ENCODE results near the gene MAD1L1. TPM values are rescaled to one million over a fixed set of nuclear protein-coding genes. Genes with fewer than 3 reads are reported as not detected.
"Not testable (repeated sequence)": the region's sequence is repeated elsewhere in the genome, so short reads cannot be mapped to it uniquely, and the experiment has no call there.

Gene MAD1L1
- total RNA-seq, 1 experiment from 2014 or later = 43.8 TPM

DNA sequence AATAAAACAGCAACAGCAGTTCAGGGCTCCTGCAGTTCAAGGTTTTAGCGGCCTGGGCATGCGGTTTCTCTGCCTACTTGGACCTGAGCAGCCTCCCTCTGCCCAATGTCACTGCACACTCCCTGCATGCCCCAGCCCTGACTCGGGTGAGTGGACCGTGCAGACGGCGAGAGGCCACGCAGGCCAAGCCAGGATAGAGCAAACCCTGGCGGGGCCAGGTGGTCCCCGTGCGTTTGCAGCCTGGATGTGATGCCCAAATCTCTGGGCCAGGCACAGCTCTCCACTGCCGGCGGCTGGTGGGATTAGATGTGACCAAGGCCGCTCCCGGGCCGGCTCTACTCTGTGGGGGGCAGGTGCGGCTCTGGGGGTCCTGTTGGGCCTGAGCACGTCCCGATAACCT, 392.0 kb downstream of the MAD1L1 start:
- H3K36me3 Mint-ChIP-seq; POLR2A ChIA-PET; H3K9me3 Mint-ChIP-seq; H3K4me1 Mint-ChIP-seq; H3K27me3 Mint-ChIP-seq (ENCODE audit: low read depth); H3K4me3 Mint-ChIP-seq; CTCF ChIA-PET; ATAC-seq: not testable (repeated sequence)
- peak; percentile 9 for DNase-seq (ENCODE audit: low spot score)
- H3K27ac Mint-ChIP-seq = 0 out of 2 replicates have a peak overlapping the region, but pooled peaks have one; percentile 27

GRCh38 chr7:1839701-1840100, 393.0 kb downstream of the MAD1L1 start:
- peak overlapping the region; percentile 27; the same call in 1 of the 2 replicates for H3K27ac Mint-ChIP-seq
- ChIA-PET POLR2A (interaction anchor here (0.6 kb wide), 1 partner anchor 170 kb away, joined by 4 read pairs; the partner anchor contains the start of gene ELFN1), CTCF (no interaction called here)
- H3K9me3 Mint-ChIP-seq = peaks cover 4% of the 10 kb centered on the region
- DNase-seq (ENCODE audit: low spot score) (peak; percentile 8), ATAC-seq (no peak)
- no peaks in the 10 kb centered on the region for H3K27me3 Mint-ChIP-seq (ENCODE audit: low read depth)
- TF ChIP-seq, protein P1, sequence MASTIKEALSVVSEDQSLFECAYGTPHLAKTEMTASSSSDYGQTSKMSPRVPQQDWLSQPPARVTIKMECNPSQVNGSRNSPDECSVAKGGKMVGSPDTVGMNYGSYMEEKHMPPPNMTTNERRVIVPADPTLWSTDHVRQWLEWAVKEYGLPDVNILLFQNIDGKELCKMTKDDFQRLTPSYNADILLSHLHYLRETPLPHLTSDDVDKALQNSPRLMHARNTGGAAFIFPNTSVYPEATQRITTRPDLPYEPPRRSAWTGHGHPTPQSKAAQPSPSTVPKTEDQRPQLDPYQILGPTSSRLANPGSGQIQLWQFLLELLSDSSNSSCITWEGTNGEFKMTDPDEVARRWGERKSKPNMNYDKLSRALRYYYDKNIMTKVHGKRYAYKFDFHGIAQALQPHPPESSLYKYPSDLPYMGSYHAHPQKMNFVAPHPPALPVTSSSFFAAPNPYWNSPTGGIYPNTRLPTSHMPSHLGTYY (CRISPR knock-in tag; IDR thresholded peaks at IDR 0.05) = no peak
- TF ChIP-seq, protein P2, sequence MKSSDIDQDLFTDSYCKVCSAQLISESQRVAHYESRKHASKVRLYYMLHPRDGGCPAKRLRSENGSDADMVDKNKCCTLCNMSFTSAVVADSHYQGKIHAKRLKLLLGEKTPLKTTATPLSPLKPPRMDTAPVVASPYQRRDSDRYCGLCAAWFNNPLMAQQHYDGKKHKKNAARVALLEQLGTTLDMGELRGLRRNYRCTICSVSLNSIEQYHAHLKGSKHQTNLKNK (CRISPR knock-in tag; IDR thresholded peaks at IDR 0.05) = no peak
- TF ChIP-seq SOX15 (CRISPR knock-in tag; IDR thresholded peaks at IDR 0.05) (no peak), E2F5 (CRISPR knock-in tag; IDR thresholded peaks at IDR 0.05) (no peak), ZNF512 (CRISPR knock-in tag; IDR thresholded peaks at IDR 0.05; ENCODE audit: borderline replicate concordance) (no peak), ZNF281 (CRISPR knock-in tag; IDR thresholded peaks at IDR 0.05) (no peak), CDX4 (CRISPR knock-in tag; IDR thresholded peaks at IDR 0.05; ENCODE audit: borderline replicate concordance) (no peak), MYBL2 (CRISPR knock-in tag; IDR thresholded peaks at IDR 0.05) (no peak), ESRRA (CRISPR knock-in tag; IDR thresholded peaks at IDR 0.05; ENCODE audit: borderline replicate concordance) (no peak), NFATC4 (CRISPR knock-in tag; IDR thresholded peaks at IDR 0.05) (no peak), NFE2L1 (CRISPR knock-in tag; IDR thresholded peaks at IDR 0.05) (no peak)
- TF ChIP-seq, protein P3, sequence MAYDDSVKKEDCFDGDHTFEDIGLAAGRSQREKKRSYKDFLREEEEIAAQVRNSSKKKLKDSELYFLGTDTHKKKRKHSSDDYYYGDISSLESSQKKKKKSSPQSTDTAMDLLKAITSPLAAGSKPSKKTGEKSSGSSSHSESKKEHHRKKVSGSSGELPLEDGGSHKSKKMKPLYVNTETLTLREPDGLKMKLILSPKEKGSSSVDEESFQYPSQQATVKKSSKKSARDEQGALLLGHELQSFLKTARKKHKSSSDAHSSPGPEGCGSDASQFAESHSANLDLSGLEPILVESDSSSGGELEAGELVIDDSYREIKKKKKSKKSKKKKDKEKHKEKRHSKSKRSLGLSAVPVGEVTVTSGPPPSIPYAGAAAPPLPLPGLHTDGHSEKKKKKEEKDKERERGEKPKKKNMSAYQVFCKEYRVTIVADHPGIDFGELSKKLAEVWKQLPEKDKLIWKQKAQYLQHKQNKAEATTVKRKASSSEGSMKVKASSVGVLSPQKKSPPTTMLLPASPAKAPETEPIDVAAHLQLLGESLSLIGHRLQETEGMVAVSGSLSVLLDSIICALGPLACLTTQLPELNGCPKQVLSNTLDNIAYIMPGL (CRISPR knock-in tag; IDR thresholded peaks at IDR 0.05) = no peak
- TF ChIP-seq, protein P4, sequence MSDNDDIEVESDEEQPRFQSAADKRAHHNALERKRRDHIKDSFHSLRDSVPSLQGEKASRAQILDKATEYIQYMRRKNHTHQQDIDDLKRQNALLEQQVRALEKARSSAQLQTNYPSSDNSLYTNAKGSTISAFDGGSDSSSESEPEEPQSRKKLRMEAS (CRISPR knock-in tag; IDR thresholded peaks at IDR 0.05) = no peak
- no peak overlapping the region for H3K4me3 Mint-ChIP-seq
- H3K36me3 Mint-ChIP-seq = no peaks in the 10 kb centered on the region
- H3K4me1 Mint-ChIP-seq = no peaks in the 10 kb centered on the region

GRCh38 chr7:1838911-1839531, 393.7 kb downstream of the MAD1L1 start:
- CTCF ChIA-PET; H3K9me3 Mint-ChIP-seq; POLR2A ChIA-PET; H3K36me3 Mint-ChIP-seq; H3K27ac Mint-ChIP-seq; H3K4me1 Mint-ChIP-seq; H3K27me3 Mint-ChIP-seq (ENCODE audit: low read depth); ATAC-seq; H3K4me3 Mint-ChIP-seq: not testable (repeated sequence)
- peak; percentile 7 for DNase-seq (ENCODE audit: low spot score)

GRCh38 chr7:1838544-1838872, 394.2 kb downstream of the MAD1L1 start:
- H3K4me3 Mint-ChIP-seq; H3K36me3 Mint-ChIP-seq; H3K27me3 Mint-ChIP-seq (ENCODE audit: low read depth); ATAC-seq; POLR2A ChIA-PET; H3K4me1 Mint-ChIP-seq: not testable (repeated sequence)
- CTCF ChIA-PET = interaction anchor here (0.8 to 1.3 kb wide), 2 partner anchors 25 to 45 kb away, joined by 3 to 5 read pairs; no protein-coding TSS in a partner anchor
- DNase-seq (ENCODE audit: low spot score) = peak; percentile 8
- H3K27ac Mint-ChIP-seq = peak overlapping the region; percentile 65
- H3K9me3 Mint-ChIP-seq = peaks cover 10% of the 10 kb centered on the region

GRCh38 chr7:1837696-1838543, 394.8 kb downstream of the MAD1L1 start:
- Mint-ChIP-seq H3K27ac (peak overlapping the region; percentile 65), H3K9me3 (peaks cover 15% of the 10 kb centered on the region)
- peak; percentile 10 for DNase-seq (ENCODE audit: low spot score)
- H3K4me3 Mint-ChIP-seq; H3K4me1 Mint-ChIP-seq; H3K27me3 Mint-ChIP-seq (ENCODE audit: low read depth); POLR2A ChIA-PET; ATAC-seq; H3K36me3 Mint-ChIP-seq: not testable (repeated sequence)
- CTCF ChIA-PET = interaction anchor here (0.8 to 1.3 kb wide), 3 partner anchors 25 to 70 kb away, joined by 3 to 5 read pairs (median 3); no protein-coding TSS in a partner anchor
